GM21423 (cell line): ENCODE results near the gene LHX1.

Experiments used
- ATAC-seq: cut with Tn5 transposase; IDR thresholded peaks from one replicate; pipeline ENCODE4 v1.9.1; 2021; ENCODE audit warnings: mild to moderate bottlenecking, moderate library complexity; ENCODE audit not compliant: unreplicated experiment

The LHX1 gene

GRCh38 chr17:36937001-36937958 is at the start of gene LHX1:
Gene LHX1 (plus strand): TSS chr17:36937475. CDS start chr17:36938198, 723 bp downstream.
- no peak for ATAC-seq

GRCh38 chr17:36888236-36888951 is 48.9 kb upstream of the LHX1 start:
- no peak for ATAC-seq

- ATAC-seq: no peak
These were observed 47.4 kb upstream of the LHX1 start for GRCh38 chr17:36889770-36890349.

- no peak for ATAC-seq
These were observed 46.7 kb upstream of the LHX1 start for GRCh38 chr17:36890398-36891168.

GRCh38 chr17:36892112-36892838 is 45.0 kb upstream of the LHX1 start:
- no peak for ATAC-seq

- no peak for ATAC-seq
These were observed 43.1 kb upstream of the LHX1 start for GRCh38 chr17:36894177-36894576.

- ATAC-seq: no peak
These were observed 42.4 kb upstream of the LHX1 start for GRCh38 chr17:36894925-36895324.

GRCh38 chr17:36899250-36900159 is 37.8 kb upstream of the LHX1 start:
- ATAC-seq: no peak

GRCh38 chr17:36900160-36900512 is 37.1 kb upstream of the LHX1 start:
- ATAC-seq: no peak

- ATAC-seq: no peak
These were observed 35.8 kb upstream of the LHX1 start for GRCh38 chr17:36901506-36901905.

- ATAC-seq: no peak
These were observed 29.9 kb upstream of the LHX1 start for GRCh38 chr17:36907407-36907806.

GRCh38 chr17:36910513-36910912 is 26.8 kb upstream of the LHX1 start:
- no peak for ATAC-seq

- no peak for ATAC-seq
These were observed 26.3 kb upstream of the LHX1 start for GRCh38 chr17:36911001-36911400.

GRCh38 chr17:36913132-36913531 is 24.1 kb upstream of the LHX1 start:
- ATAC-seq: no peak

GRCh38 chr17:36918211-36918691 is 19.0 kb upstream of the LHX1 start:
- ATAC-seq: no peak

GRCh38 chr17:36919407-36919968 is 17.8 kb upstream of the LHX1 start:
- ATAC-seq: no peak

GRCh38 chr17:36920032-36921005 is 17.0 kb upstream of the LHX1 start:
- no peak for ATAC-seq
